HG03108 (cell line): ENCODE measurements around the gene PDRG1.

Experiments
- ATAC-seq: cut with Tn5 transposase; IDR thresholded peaks from one replicate; pipeline ENCODE4 v1.9.1; 2021; ENCODE audit warnings: moderate library complexity; ENCODE audit not compliant: unreplicated experiment

Gene PDRG1

GRCh38 chr20:31909253-31910070 lies 42.4 kb downstream of the PDRG1 start:
- no peak for ATAC-seq

DNA sequence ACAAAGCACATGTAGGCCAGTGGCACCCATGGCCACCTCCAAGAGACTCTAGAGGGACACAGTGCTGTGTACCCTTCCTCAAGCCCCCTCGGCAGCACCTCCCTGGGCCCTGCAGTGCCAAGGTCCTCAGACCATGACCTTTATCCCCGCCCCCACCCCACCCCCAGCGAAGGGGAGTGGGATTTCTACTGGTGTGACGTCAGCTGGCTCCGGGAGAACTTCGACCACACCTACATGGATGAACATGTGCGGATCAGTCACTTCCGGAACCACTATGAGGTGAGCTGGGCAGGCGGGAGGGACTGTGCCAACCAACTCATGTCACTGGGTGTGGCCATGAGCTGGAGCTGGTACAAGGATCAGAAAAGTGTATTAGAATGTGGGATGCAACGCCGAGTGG lies 43.4 kb downstream of the PDRG1 start:
- ATAC-seq: no peak

DNA sequence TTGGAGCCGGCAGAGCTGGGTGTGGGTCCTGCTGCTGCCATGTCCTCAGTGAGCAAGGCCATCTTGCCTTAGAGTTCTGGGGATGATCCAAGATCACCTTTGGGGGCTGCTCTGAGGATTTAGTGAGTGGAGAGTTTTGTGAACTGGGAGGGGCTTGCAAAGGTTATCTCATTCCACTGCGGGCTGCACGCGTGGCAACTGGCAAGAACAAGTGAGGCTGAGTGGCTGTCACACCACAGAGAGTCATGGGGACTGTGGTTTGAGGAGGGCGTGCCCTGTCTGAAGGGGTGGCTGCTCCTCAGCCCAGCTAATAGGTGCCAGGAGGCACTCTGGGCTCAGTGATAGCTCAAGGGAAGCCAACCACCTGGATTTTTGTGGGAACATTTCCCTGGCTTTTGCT lies 43.8 kb downstream of the PDRG1 start:
- ATAC-seq: no peak

GRCh38 chr20:31907046-31907445 lies 44.8 kb downstream of the PDRG1 start:
- no peak for ATAC-seq

- no peak for ATAC-seq
Measured at GRCh38 chr20:31906001-31906400, 45.8 kb downstream of the PDRG1 start.

- no peak for ATAC-seq
Measured at GRCh38 chr20:31903627-31904386, 48.0 kb downstream of the PDRG1 start.

DNA sequence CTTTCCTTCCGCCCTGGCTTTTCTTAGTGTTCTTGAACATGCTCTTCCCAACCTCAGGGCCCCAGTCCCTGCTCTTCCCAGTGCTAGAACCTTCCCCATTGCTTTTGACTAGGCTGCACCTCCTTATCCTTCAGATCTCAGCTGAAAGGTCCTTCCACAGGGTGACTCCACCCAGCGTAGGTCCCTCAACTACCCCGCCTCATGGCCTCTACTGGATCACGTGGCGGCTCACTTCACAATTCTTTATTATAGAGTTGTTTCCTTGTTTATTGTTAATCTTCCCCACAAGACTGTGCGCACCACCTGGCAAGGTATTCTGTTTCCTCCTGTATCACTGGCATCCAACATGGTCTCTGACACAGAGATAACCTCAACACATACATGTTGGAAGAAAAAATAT lies 50.2 kb downstream of the PDRG1 start:
- no peak for ATAC-seq

GRCh38 chr20:31897541-31897940 lies 54.3 kb downstream of the PDRG1 start:
- ATAC-seq: no peak

DNA sequence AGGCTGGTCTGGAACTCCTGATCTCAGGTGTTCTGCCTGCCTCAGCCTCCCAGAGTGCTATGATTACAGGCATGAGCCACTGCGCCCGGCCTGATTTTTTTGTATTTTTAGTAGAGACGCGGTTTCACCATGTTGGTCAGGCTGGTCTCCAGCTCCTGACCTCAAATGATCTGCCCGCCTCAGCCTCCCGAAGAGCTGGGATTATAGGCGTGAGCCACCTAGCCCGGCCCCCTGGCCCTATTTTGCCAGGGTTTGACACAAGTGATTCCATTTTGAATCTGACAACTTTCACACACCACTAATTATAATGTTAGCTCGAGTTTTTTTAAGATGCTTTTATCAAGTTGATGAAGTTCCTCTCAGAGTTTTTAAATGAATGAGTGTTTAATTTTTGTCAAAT lies 55.8 kb downstream of the PDRG1 start:
- ATAC-seq: no peak

- ATAC-seq: peak; percentile 87
Measured at GRCh38 chr20:31894980-31895675, 56.7 kb downstream of the PDRG1 start.
